ENCODE measurements around the gene ZNF641.

DNA sequence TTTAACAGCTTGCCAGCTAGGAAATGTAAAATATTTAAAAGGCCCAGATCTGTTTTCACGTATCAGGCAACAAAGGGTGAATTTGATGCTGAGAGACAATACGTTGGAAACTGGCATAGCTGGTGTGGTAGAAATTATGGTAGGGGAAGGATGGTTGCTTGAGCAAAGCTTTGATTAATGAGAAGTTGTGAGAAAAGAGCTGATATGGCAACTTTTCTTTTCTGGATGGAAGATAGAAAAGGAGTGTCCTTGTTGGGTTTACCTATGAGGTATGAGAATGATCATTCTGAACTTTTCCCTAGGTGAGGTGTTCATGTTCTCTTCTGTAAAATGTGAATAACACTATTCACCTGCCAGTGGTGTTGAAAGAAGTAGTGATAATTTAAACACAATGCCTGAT, 34.2 kb downstream of the ZNF641 start:
- TF ChIP-seq POLR2A (IDR thresholded peaks at IDR 0.05; ENCODE audit: low read depth, low read length) (no peak), POLR2AphosphoS5 (IDR thresholded peaks at IDR 0.05; ENCODE audit: low read depth, low read length) (no peak)
